GM19467 (cell line): ENCODE measurements around the gene GIMAP5.
"Not testable (repeated sequence)": the region's sequence is repeated elsewhere in the genome, so short reads cannot be mapped to it uniquely, and the experiment has no call there.

ENCODE experiments used
- ATAC-seq: cut with Tn5 transposase; IDR thresholded peaks from one replicate; pipeline ENCODE4 v1.9.1; 2021; ENCODE audit warnings: mild to moderate bottlenecking, moderate library complexity; ENCODE audit not compliant: unreplicated experiment

Gene GIMAP5

GRCh38 chr7:150766334-150766709 is 29.1 kb downstream of the GIMAP5 start:
- no peak for ATAC-seq

DNA sequence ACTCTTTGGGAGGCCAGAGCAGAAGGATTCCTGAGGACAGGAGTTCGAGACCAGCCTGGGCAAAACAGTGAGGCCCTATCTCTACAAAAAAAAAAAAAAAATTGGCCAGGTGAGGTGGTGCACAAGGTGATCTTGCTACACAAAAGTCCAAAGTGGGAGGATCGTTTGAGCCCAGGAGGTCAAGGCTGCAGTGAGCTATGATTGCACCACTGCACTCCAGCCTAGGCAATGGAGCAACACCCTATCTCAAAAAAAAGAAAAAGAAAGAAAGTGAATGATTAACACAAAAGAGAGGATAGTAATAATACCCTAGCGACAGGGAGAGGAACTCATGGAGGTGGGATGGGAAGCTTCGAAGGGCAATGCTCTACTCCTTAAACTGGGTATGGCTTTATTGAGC is 32.5 kb downstream of the GIMAP5 start:
- ATAC-seq = no peak

DNA sequence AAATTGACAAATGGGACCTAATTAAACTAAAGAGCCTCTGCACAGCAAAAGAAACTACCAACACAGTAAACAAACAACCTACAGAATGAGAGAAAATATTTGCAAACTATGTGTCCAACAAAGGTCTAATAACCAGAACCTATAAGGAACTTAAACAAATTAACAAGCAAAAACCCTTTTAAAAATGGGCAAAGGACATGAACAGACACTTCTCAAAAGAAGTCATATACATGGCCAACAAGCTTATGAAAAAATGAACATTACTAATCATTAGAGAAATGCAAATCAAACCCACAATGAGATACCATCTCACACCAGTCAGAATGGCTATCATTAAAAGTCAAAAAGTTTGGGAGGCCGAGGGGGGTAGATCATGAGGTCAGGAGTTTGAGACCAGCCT is 36.9 kb downstream of the GIMAP5 start:
- not testable (repeated sequence) for ATAC-seq

DNA sequence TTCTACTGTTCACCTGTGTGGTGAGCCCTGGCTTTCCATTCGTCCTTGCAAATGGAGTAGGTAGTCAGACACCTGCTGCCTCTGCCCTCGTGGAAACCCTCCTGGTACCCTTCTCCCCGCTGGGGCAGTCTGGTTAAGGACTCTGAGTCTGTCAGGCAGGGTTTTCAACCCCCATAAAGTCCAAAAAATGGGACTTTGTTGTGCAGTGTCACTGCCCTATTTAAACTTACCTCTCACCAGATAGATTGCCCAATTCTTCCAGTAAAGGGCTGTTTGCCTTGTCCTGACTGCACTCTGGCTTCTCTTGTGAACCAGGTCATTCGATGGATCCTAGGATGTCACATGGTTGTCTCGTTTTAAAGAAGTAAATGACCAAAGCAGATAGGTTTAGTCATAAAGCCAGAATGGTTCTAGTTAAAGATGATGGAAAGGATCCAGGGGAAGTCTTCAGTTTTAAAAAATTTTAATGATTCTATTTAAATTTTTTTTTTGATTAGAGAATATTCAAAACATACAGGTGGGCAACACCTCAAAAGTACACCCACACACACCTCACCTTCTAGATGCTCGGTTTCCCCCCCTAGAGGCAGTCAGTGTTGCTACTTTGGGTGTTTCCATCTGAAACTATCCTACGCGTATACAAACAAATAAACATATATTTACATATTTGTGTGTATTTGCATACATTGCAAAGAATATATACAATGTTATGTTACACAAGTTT is 41.0 kb downstream of the GIMAP5 start:
- no peak for ATAC-seq

- ATAC-seq = no peak
Measured at GRCh38 chr7:150778738-150779301, 41.6 kb downstream of the GIMAP5 start.

DNA sequence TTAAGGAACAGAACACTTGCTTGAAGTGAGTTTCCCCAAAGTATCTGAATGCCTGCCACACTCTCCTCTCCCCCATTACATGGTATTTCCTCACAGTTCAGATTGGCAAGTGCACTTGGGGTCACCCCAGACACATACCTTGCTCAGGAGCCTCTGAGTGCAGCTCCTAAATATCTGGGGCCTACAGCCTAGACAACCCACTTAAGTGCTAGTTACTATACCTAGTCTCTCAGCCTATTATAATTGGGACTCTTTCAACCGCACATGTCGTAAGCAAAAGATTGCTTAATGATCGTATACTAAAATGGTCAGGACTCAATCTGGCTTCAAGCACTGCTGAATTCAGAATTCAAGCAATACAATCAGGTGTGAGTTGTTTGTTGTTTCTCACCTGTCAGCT is 43.1 kb downstream of the GIMAP5 start:
- no peak for ATAC-seq

DNA sequence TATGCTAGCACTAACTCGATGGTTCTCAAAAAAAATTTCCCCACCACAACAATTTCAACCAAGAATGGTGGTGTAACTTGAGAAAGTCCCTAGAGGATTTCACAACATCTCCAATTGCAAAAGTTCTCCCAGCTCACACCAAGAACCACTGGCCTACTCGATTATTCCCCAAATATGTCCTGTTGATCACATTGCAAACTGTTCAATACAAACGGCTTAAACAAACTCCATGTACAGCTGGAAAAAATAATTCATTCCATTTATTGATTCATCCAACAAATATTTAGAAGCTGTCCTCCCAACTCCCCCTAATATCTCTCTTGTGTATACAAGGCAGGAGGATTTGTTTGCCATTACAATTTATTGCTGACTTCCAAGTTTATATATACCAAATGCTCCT is 43.9 kb downstream of the GIMAP5 start:
- ATAC-seq = no peak

- no peak for ATAC-seq
Measured at GRCh38 chr7:150781961-150782360, 44.7 kb downstream of the GIMAP5 start.

DNA sequence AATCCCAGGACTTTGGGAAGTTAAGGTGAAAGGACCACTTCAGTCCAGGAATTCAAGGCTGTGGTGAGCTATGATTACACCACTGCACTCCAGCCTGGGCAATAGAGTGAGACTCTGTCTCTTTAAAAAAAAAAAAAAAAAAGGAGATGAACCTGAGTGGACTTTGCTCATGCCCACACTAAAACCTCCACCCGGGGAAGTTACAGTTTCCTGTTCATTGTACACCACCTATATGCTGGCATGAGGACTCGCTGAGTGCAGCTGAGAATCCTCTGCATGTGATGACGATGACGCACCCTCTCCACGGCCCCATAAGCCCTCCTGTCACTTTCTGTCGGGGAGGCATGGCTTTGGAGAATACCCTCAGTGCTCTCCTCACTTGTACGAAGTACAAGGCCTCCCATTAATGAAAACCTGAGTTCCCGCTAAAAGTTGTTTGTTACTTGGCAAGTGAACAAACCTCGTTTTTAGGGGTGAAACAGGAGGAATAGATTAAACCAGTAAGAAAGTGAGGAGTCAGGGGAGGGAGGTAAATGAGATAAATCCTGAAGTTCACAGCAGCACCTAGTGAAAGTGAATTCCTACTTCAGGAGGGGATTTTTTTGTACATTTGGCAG is 47.0 kb downstream of the GIMAP5 start:
- ATAC-seq = no peak

- no peak for ATAC-seq
Measured at GRCh38 chr7:150784954-150785353, 47.7 kb downstream of the GIMAP5 start.

DNA sequence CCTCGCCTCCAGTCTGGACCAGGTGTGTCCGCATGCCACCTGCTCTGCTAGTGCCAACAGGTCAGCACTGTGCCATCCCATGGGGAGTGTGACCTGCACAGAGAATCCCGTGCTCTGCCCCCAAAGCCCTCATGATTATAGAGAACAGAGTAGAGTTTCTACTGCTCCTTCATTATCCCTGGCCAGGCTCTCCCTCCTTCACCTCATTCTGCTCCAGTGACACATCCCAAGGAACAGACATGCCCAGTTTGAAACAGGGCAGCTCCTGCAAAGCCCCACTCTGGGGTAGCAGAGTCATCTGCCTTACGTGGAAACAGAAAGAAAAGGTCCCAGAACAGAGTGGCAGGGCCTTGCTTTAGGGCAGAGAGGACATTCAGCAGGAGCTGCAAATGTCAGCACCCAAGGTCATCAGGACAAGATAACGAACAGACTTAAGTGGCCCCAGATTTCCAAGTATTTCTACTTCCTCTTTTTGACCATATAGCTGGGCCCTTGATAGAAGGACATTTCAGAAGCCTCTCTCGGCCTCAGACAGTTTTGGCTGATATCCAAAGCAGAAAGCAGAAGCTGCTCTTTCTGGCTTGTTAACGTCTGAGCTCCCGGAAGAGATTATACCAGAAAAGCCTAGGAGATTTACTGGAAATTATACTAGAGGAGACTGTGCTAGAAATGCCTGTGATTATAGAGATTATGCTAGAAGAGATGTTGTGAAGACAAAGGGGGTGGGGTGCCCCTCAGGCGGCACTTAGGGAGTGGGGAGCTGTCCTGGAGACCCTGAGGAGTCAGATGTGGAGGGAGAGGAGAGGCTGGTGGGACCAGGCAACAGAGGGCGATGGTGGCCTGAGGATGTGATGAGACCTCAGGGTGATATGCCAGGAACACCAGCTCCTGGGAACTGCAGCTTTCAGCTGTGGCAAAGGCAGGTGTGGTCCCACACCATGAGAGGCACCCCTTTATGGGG is 50.4 kb downstream of the GIMAP5 start:
- no peak for ATAC-seq

DNA sequence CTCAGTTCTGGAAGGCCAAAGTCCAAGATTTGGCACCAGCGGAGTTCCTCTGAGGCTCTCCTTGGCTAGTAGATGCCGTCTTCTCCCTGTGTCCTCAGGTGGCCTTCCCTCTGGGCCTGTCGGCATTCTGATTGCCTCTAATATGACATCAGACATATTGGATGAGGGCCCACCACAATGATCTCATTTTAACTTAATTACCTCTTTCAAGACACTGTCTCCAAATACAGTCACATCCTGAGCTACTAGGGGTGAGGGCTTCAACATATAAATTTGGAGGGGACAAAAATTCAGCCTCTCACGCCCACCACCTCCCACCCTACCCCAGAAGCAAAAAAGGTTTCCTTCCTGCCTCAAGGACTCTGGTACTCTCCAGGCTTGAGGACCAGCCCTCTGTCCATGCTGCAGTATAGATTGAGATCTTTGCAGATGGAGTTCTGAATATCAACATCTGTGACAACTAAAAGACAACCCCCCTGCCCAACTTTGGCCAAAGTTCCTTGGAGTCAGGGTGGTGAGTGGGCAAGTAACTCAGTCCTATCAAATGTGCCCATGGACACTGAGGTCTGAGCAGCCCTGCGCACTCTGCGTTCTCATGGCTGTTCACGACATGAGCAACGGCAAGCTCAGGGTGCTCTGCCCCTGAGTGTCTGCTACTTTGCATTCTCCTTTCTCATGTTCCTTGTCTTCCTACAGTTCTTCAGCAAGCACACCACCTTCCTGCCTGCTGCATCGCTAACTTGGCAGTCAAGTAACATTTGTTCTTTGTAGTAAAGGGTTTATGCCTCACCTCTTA is 51.5 kb downstream of the GIMAP5 start:
- no peak for ATAC-seq

- ATAC-seq = no peak
Measured at GRCh38 chr7:150790416-150791075, 53.3 kb downstream of the GIMAP5 start.

DNA sequence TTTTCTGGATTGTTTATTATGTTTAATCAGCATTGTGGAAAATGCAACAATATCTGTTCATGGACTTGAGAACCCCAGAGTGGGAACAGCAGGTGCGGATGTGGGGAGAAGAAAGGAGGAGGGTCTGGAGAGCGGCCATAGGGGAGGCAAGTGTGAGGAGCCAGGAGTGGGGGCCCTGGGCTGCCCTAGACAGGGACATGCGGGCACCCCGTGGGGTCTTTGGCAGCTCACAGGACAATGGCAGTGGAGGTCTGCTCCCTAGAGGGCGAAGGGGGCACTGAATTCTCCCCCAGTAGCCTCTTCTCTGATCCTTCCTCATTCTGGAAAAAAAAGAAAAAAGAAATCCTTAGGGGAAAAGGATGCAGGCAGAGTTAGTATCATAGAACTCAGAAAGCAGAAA is 54.1 kb downstream of the GIMAP5 start:
- ATAC-seq = no peak

DNA sequence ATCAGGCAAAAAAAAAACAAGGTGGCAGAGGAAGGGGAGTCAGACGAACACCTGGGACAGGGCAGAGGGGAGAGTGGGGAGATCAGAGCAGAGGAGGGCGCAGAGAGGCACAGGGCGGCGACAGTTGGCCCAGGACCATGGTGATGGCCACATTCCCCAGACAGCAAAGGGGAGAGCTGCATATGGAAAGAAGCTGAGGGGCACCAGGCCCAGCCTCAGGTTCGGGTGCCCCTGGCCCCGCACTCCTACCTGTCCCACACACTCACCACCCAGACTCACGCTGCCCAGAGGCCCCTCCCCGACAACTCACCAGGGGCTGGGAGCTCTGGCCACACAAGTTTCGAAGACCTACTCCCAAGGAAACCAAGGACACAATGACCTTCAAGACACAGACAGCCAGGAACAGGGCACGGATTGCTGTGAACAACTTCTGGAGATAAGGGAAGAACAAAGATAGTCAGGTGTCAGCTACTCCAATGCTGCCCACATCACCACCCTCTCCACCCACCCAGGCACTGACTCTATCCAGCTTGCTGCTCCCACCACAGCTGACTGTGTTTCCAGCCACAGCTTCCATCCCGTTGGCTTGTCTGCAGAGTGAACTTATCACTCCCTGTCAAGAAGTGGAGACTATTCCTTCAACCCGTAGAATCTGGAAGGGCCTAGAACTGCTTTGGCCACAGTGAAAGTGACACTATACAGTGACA is 54.7 kb downstream of the GIMAP5 start:
- ATAC-seq = no peak
